Adipose tissue (tissue), 3 donors: ENCODE measurements around the gene PDCD7. TPM values are rescaled to one million over a fixed set of nuclear protein-coding genes. Genes with fewer than 3 reads are reported as not detected.

ENCODE experiments used
- polyA plus RNA-seq, 3 donors: library from polyadenylated mRNA; stranded (reverse); fragments of 200-250 nt; gene quantifications; one replicate each; pipeline ENCODE4 v1.2.3, GENCODE V29; 2013
- donor health status: healthy with polysubstance abuse.
- donor health status: Bipolar disorder and iron deficiency.
- donor health status: healthy.

The PDCD7 gene
- polyA plus RNA-seq, 3 donors, result 6.6 to 16.2 (median 13.9) TPM

Other genes starting within 250 kb of the PDCD7 start
- gene ANKDD1A, start 221.9 kb downstream of the PDCD7 start, polyA plus RNA-seq, result 1 to 10 TPM; 1.8 to 4.5 (median 3.4) TPM
- gene SPG21, start 143.9 kb downstream of the PDCD7 start, polyA plus RNA-seq, result 10 to 100 TPM; 35.4 to 86.3 (median 53.2) TPM
- 10 to 100 TPM in 1 of 3 donors, 1 to 10 TPM in 2; 3.4 to 10.8 (median 6.9) TPM for gene MTFMT, start 104.2 kb downstream of the PDCD7 start, polyA plus RNA-seq
- under 1 TPM in 1 of 3 donors, not detected in 2; 0.10 TPM for gene SLC51B, start 88.4 kb downstream of the PDCD7 start, polyA plus RNA-seq
- gene RASL12, start 65.8 kb downstream of the PDCD7 start, polyA plus RNA-seq, result 10 to 100 TPM in 1 of 3 donors, 1 to 10 TPM in 2; 1.7 to 21.6 (median 6.7) TPM
- gene KBTBD13, start 57.1 kb downstream of the PDCD7 start, polyA plus RNA-seq, result under 1 TPM in 1 of 3 donors, not detected in 2; 0.03 TPM
- gene UBAP1L, start 18.6 kb downstream of the PDCD7 start, polyA plus RNA-seq, result 1 to 10 TPM; 1.3 to 2.2 (median 1.5) TPM
- 10 to 100 TPM in 2 of 3 donors, 1 to 10 TPM in 1; 9.0 to 19.9 (median 13.4) TPM for gene CLPX, start 51.5 kb upstream of the PDCD7 start, polyA plus RNA-seq
- 10 to 100 TPM in 2 of 3 donors, 1 to 10 TPM in 1; 2.6 to 20.0 (median 13.0) TPM for gene CILP, start 77.7 kb upstream of the PDCD7 start, polyA plus RNA-seq
- gene PARP16, start 153.1 kb upstream of the PDCD7 start, polyA plus RNA-seq, result 1 to 10 TPM; 5.6 to 9.3 (median 6.8) TPM
- not detected for gene RNU5A-1, start 162.2 kb upstream of the PDCD7 start, polyA plus RNA-seq
- gene RNU5B-1, start 170.9 kb upstream of the PDCD7 start, polyA plus RNA-seq, result not detected
- under 1 TPM in 2 of 3 donors, not detected in 1; 0.01 to 0.79 TPM for gene IGDCC3, start 244.2 kb upstream of the PDCD7 start, polyA plus RNA-seq